Stromal cell of bone marrow (primary cell): Measurements from ENCODE around the gene ERF.
"Not testable (repeated sequence)": the region's sequence is repeated elsewhere in the genome, so short reads cannot be mapped to it uniquely, and the experiment has no call there.

Experiments used
- DNase-seq: peaks from one replicate; pipeline ENCODE4 v3.0.0-alpha.2; 2012; ENCODE audit warnings: low read depth

Gene ERF

DNA sequence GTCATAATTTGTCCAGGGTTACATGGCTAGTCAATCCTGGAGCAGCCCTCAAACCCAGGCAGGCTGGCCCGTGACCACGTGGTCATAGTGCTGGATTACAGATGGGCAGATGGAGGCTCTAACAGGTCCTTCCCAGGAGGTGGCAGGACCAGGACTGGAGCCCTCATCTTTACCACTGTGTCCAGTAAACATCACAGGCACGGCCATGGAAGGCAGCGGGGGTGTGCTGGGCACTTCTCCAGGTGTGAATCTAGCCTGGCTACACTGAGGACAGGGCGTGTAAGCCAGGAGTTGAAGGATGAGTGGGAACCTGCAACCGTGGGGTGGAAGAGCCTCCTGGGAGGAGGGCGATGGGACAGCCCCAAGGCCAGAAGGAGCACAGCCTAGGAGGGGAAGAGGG, 20.2 kb upstream of the ERF start:
- no peak for DNase-seq

- no peak for DNase-seq
Observed at GRCh38 chr19:42274065-42274682, 19.2 kb upstream of the ERF start.

DNA sequence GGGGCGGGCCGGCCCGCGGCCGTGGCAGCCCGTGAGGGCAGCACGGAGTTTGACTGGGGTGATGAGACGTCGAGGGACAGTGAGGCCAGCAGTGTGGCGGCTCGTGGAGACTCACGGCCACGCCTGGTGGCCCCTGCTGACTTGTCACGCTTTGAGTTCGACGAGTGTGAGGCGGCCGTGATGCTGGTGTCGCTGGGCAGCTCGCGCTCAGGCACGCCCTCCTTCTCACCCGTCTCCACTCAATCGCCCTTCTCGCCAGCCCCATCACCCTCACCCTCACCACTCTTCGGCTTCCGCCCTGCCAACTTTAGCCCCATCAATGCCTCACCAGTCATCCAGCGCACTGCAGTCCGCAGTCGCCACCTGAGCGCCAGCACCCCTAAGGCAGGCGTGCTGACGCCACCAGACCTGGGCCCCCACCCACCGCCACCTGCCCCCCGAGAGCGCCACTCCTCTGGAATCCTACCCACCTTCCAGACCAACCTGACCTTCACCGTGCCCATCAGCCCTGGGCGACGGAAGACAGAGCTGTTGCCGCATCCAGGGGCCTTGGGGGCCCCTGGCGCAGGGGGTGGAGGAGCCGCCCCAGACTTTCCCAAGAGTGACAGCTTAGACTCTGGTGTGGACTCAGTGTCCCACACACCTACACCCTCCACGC, 18.6 kb upstream of the ERF start:
- no peak for DNase-seq

DNA sequence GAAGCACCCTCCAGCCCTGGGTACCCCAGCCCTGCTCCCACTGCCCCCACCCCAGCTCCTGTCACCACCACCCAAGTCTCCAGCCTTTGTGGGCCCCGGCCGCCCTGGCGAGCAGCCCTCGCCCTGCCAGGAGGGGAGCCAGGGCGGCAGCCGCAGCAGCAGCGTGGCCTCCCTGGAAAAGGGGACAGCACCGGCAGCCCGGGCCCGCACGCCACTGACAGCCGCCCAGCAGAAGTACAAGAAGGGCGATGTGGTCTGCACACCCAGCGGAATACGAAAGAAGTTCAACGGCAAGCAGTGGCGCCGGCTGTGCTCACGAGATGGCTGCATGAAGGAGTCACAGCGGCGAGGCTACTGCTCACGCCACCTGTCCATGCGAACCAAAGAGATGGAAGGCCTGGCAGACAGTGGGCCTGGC, 18.1 kb upstream of the ERF start:
- DNase-seq: no peak

DNA sequence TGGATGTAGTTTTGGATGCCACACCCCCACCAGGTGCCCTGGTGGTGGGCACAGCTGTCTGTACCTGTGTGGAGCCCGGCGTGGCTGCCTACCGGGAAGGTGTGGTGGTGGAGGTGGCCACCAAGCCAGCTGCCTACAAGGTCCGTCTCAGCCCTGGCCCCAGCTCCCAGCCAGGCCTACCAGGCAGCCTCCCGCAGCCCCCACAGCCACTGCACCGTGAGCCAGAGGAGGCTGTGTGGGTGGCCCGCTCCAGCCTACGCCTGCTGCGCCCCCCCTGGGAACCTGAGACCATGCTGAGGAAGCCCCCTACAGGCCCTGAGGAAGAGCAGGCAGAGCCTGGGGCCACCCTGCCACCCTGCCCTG, 17.6 kb upstream of the ERF start:
- DNase-seq: no peak

GRCh38 chr19:42271861-42272534, 17.1 kb upstream of the ERF start:
- no peak for DNase-seq

DNA sequence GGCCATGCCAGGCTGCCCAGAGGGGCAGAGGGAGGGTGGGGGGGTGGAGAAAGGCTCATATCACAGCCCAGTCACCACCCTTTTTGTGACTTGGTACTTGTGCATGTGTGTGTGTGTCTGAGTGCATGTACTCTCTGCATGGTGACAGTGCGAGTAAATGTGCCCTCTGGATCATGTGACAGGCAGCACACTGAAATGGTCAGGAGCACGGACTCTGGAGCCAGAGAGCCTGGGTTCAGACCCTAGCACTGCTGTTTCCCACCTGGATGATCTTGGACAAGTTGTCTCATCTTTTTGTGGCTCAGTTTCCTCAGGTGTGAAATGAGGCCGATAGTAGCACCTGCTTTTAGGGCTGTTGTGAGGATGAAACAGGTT, 16.1 kb upstream of the ERF start:
- DNase-seq: no peak

GRCh38 chr19:42270346-42271044, 15.6 kb upstream of the ERF start:
- peak; percentile 78 for DNase-seq

- DNase-seq: no peak
Observed at GRCh38 chr19:42269478-42270345, 14.8 kb upstream of the ERF start.

DNA sequence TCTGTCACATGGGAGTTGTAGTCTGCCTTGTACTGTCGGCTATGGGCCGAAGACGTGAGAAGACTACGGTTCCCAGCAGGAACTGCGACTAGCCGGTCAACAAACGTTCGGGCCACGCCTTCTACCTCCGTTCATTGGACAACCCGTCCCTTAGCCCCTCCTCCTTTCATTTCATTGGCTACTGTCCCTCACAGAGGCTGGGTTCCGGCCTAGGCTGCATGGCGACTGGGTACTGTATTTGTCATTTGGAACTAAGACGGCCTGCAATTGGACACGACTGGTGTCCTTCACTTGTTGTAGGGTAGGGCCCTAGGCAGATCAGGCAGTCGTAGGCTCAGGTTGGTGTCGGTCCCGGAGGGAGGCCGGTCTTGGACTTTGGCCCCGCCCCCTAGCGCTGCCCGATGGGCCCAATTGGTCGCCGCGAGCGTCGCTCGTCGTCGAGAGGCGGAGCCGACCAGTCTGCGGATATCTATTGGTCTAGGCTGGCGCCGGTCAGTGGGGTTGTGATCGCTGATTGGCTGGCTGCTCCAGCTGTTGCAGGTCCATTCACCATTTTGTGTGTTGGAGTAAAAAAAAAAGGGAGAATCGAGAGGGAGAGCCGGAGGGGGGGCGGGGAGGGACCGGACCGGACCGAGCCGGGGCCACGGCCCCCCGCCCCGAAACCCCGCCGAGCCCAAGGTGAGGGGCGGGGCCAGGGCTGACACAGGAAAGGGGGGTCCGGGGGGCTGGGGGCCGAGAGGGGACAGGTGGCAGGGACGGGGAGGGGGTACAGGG, 14.0 kb upstream of the ERF start, which contains the start of gene CIC:
Gene CIC, plus strand, starts transcription at position 549 of the 774 bp plus-strand sequence. CDS start 2,532 bp downstream, outside the sequence.
- DNase-seq: peak; percentile 100

GRCh38 chr19:42268142-42268703, 13.3 kb upstream of the ERF start:
- DNase-seq: peak; percentile 99

- no peak for DNase-seq
Observed at GRCh38 chr19:42267644-42268141, 12.8 kb upstream of the ERF start.

- not testable (repeated sequence) for DNase-seq
Observed at GRCh38 chr19:42266928-42267603, 12.1 kb upstream of the ERF start.

- not testable (repeated sequence) for DNase-seq
Observed at GRCh38 chr19:42266105-42266504, 11.2 kb upstream of the ERF start.

- DNase-seq: no peak
Observed at GRCh38 chr19:42261763-42262162, 6.8 kb upstream of the ERF start.

DNA sequence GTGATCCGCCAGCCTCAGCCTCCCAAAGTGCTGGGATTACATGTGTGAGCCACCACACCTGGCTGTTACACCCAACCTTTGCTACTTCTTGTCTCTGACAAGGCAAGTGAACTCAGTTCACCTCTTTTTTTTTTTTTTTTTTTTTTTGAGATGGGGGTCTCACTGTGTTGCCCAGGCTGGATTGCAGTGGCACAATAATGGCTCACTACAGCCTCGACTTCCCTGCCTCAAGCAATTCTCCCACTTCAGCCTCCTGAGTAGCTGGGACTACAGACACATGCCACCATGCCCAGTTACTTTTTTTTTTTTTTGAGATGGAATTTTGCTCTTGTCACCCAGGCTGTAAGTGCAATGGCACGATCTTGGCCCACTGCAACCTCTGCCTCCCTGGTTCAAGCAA, 2.9 kb upstream of the ERF start:
- not testable (repeated sequence) for DNase-seq

DNA sequence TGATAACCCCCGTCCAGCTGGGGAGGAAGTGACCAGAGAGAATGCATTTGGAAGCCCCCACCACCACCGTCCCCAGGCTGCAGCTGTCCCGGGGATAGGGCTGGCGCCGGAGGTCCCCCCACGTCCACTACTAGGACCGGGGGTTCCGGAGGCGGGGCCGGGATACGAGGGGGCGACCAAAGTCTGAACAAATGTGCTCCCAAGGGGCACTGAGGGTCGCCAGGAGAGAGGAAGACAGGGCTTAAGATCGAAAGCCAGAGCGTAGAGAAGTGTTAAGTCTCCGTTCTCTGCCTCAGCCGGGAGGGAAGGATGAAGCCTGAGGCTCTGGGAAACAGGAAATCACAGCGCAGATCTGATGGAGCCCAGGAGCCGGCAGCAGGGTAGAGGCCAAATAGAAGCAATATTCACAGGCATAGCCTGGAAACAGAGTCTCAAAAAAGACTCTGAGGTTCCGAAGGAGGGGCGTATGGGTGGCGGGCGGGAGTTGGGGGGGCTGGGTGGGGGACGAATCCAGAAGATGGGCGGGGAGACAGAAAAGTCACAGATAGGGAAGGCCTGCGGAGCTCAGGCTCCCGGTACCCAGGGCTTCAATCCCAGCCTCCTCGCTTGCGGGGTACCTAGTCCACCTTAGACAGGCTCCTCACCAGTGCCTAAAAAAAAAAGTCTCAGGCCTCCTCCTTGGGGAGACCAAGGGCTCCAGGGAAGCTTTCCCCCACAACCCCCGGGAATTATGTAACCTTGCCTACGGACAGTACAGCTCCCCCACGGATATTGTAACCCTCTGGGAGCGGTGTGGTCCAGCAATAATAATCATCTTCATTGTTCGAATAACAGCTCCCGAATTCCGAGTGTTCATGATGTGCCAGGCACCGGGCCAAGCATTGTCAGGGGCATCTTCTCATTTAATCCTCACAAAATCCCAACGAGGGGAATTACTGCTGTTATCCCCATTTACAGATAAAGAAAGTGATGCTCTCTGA, 1.1 kb upstream of the ERF start:
- DNase-seq: no peak

DNA sequence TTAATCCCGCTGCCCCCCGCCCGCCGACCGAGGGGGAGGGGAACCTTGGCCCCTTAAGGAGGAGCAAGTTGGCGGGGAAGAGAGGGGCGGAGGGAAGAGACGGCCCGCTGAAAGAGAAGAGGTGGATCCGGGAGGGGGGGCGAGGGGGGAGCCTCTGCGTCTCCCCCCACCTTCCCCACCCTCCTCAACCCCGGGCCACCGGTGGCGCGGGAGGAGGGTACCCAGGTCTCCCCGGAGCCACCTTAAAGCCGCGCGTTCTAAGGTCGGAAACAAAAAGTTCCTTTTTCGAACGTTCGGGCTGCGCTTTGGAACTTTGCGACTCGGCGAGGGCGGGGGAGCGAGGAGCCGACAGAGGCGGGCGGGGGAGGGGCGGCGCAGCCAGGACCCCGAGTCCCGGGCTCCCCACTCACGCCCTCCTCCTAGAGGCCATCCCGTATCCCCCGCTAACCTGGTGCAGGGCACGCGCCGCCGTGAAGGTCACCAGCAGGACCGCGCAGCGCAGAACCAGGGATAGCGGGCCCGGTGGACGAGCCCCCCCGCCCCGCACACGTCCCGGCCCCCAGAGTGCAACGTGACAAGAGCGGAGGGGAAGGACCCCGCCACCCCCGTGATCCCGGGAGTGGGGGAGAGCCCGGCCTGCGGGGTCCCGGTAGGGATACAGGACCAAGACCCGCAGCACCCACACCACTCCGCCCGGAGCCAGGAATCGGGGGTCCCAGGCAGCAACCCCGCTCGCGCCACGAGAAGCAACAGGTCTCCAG, 659 bp downstream of the ERF start:
- DNase-seq: no peak
